Neural progenitor cell (in vitro differentiated cells): Measurements from ENCODE around the gene CHRNA7. TPM values are rescaled to one million over a fixed set of nuclear protein-coding genes. Genes with fewer than 3 reads are reported as not detected.

Experiments used
- DNase-seq: peaks from one replicate; pipeline ENCODE4 v3.0.0-alpha.2; 2016; ENCODE audit warnings: low spot score
- H2AFZ ChIP-seq: fragments of 200-600 bp; sonication (generic); replicated peaks from 2 replicates; pipeline ENCODE4 v1.6.1; 2016; ENCODE audit warnings: antibody characterized with exemption
- H3F3A ChIP-seq: fragments of 200-600 bp; sonication (generic); 2 replicates; pipeline ENCODE4 v1.6.1; 2016; ENCODE audit warnings: antibody characterized with exemption, low read depth
- H3K27ac ChIP-seq: fragments of 200-600 bp; sonication (generic); 2 replicates; pipeline ENCODE4 v1.5.1; 2016; ENCODE audit warnings: mild to moderate bottlenecking
- H3K27me3 ChIP-seq: fragments of 200-600 bp; sonication (generic); 2 replicates; pipeline ENCODE4 v1.6.1; 2016; ENCODE audit warnings: mild to moderate bottlenecking, moderate library complexity
- H3K36me3 ChIP-seq: fragments of 200-600 bp; sonication (generic); 2 replicates; pipeline ENCODE4 v1.5.1; 2016
- H3K4me1 ChIP-seq: fragments of 200-600 bp; sonication (generic); 2 replicates; pipeline ENCODE4 v1.6.1; 2016; ENCODE audit warnings: mixed run types
- H3K4me2 ChIP-seq: fragments of 200-600 bp; sonication (generic); 2 replicates; pipeline ENCODE4 v1.6.1; 2016
- H3K4me3 ChIP-seq: fragments of 200-600 bp; sonication (generic); 2 replicates; pipeline ENCODE4 v1.5.1; 2016
- H3K79me2 ChIP-seq: fragments of 200-600 bp; sonication (generic); 2 replicates; pipeline ENCODE4 v1.6.1; 2016; ENCODE audit warnings: low read depth
- H3K9ac ChIP-seq: fragments of 200-600 bp; sonication (generic); 2 replicates; pipeline ENCODE4 v1.6.1; 2016
- H3K9me3 ChIP-seq: fragments of 200-600 bp; sonication (generic); 2 replicates; pipeline ENCODE4 v1.5.1; 2016; ENCODE audit warnings: low read depth
- H4K20me1 ChIP-seq: fragments of 200-600 bp; sonication (generic); 2 replicates; pipeline ENCODE4 v1.6.1; 2016; ENCODE audit warnings: low read depth
- H3K27ac Mint-ChIP-seq: 3 replicates; pipeline ENCODE4 v1.8.0; 2021; ENCODE audit warnings: mixed read lengths
- H3K27me3 Mint-ChIP-seq: 2 replicates; pipeline ENCODE4 v1.8.0; 2022; ENCODE audit warnings: low read depth, mild to moderate bottlenecking, inconsistent platforms, moderate library complexity, mixed read lengths; ENCODE audit not compliant: insufficient read depth
- H3K36me3 Mint-ChIP-seq: 3 replicates; pipeline ENCODE4 v1.8.0; 2021; ENCODE audit warnings: mixed read lengths
- H3K4me1 Mint-ChIP-seq: 3 replicates; pipeline ENCODE4 v1.8.0; 2021; ENCODE audit warnings: mixed read lengths
- H3K4me3 Mint-ChIP-seq: 3 replicates; pipeline ENCODE4 v1.8.0; 2021; ENCODE audit warnings: mild to moderate bottlenecking, moderate library complexity, mixed read lengths
- H3K9me3 Mint-ChIP-seq: 3 replicates; pipeline ENCODE4 v1.8.0; 2020; ENCODE audit warnings: mixed read lengths
- EZH2 ChIP-seq: fragments of 200-600 bp; sonication (generic); IDR thresholded peaks from 2 replicates; pipeline ENCODE4 v1.6.1; 2017; ENCODE audit warnings: antibody characterized with exemption, mild to moderate bottlenecking, moderate library complexity
- EZH2phosphoT487 ChIP-seq: fragments of 200-600 bp; sonication (generic); IDR thresholded peaks from 2 replicates; pipeline ENCODE4 v1.6.1; 2017; ENCODE audit warnings: antibody characterized with exemption
- total RNA-seq: library from RNA; depleted of rRNA; stranded (reverse); fragments of >200 nt; gene quantifications from 2 replicates; pipeline ENCODE4 v1.2.3, GENCODE V29; 2015; ENCODE audit warnings: low replicate concordance
- TF ChIP-seq, protein P1 (sequence below): fragments of 200-600 bp; sonication (generic); IDR thresholded peaks from 2 replicates; pipeline ENCODE4 v1.5.1; 2017; ENCODE audit warnings: antibody characterized with exemption, mild to moderate bottlenecking

Gene CHRNA7
- 8.7 and 14.0 TPM in 2 replicates for total RNA-seq

DNA sequence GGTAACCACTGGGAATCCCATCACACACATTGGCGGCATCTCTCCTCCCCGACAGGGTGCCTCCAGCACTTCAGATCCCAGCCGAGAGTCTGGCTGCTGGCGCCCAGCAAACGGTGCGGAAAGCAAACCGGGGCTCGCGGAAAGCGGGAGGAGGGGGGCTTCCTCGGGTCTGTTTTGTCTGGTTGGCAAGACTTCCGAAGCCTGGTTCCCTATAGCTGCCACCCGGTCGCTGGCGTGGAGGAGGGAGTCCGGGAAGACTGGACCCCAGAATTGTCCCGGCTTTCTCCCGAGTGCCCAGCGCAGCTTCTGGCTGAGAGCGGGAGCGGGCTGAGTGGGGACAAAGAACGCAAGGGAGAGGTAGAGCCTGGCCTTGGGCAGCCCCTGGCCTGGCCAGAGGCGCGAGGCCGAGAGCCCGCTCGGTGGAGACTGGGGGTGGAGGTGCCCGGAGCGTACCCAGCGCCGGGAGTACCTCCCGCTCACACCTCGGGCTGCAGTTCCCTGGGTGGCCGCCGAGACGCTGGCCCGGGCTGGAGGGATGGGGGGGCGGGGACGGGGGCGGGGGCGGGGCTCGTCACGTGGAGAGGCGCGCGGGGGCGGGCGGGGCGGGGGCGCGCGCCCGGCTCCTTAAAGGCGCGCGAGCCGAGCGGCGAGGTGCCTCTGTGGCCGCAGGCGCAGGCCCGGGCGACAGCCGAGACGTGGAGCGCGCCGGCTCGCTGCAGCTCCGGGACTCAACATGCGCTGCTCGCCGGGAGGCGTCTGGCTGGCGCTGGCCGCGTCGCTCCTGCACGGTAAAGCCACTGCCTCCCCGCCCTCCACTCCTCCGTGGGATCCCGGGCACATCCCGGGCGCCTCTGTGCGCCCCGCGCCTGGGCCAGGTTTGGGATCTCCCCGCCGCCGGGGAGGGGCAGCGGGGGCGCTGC is at the start of gene CHRNA7:
TSS of gene CHRNA7 (plus strand) at position 654 of the 920 bp plus-strand sequence. CDS start at position 734, 80 bp downstream.
- peak; percentile 95 for DNase-seq
- H3K4me3 Mint-ChIP-seq, result peak within 1 kb of the TSS; percentile 88
- Histone ChIP-seq H3K36me3 (no peaks in the 10 kb centered on the region), H3K79me2 (no peaks in the 10 kb centered on the region), H3K27ac (no peak within 1 kb of the TSS), H2AFZ (peak within 1 kb of the TSS; percentile 95), H3K4me3 (peak within 1 kb of the TSS; percentile 58), H3F3A (peaks cover 16% of the 10 kb centered on the region), H3K9me3 (no peaks in the 10 kb centered on the region), H3K4me1 (no peaks in the 10 kb centered on the region), H3K9ac (peak within 1 kb of the TSS; percentile 35), H3K4me2 (peak within 1 kb of the TSS; percentile 94), H3K27me3 (peaks cover 15% of the 10 kb centered on the region), H4K20me1 (no peaks in the 10 kb centered on the region)
- H3K27me3 Mint-ChIP-seq, result peaks cover 5% of the 10 kb centered on the region
- H3K36me3 Mint-ChIP-seq, result peaks cover 2% of the 10 kb centered on the region
- peaks cover 13% of the 10 kb centered on the region for H3K4me1 Mint-ChIP-seq
- H3K27ac Mint-ChIP-seq, result no peak within 1 kb of the TSS
- TF ChIP-seq EZH2, result no peak
- TF ChIP-seq, protein P1, sequence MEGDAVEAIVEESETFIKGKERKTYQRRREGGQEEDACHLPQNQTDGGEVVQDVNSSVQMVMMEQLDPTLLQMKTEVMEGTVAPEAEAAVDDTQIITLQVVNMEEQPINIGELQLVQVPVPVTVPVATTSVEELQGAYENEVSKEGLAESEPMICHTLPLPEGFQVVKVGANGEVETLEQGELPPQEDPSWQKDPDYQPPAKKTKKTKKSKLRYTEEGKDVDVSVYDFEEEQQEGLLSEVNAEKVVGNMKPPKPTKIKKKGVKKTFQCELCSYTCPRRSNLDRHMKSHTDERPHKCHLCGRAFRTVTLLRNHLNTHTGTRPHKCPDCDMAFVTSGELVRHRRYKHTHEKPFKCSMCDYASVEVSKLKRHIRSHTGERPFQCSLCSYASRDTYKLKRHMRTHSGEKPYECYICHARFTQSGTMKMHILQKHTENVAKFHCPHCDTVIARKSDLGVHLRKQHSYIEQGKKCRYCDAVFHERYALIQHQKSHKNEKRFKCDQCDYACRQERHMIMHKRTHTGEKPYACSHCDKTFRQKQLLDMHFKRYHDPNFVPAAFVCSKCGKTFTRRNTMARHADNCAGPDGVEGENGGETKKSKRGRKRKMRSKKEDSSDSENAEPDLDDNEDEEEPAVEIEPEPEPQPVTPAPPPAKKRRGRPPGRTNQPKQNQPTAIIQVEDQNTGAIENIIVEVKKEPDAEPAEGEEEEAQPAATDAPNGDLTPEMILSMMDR, result peak; percentile 19
- H3K9me3 Mint-ChIP-seq, result no peaks in the 10 kb centered on the region

DNA sequence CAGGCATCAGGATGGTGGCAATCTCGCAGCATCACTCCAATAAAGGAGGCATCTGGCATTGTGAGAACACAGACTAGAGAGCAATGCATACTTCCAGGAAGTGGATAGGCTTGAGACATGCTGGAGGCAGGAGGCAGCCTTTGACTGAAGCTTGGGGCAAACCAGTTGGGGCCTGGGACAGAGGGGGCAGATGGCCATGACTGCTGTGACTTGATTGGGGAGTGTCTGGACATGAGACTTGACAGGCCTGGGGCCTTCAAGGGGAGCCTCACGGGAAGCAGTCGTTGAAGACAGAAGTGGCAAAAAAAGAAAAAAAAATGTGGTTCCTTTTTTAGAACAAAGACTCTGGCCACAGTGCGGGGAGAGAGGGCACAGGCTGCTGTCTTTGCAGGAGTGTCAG is 44.7 kb upstream of the CHRNA7 start:
- H4K20me1 ChIP-seq, result no peaks in the 10 kb centered on the region
- Mint-ChIP-seq H3K27me3 (no peaks in the 10 kb centered on the region), H3K4me3 (no peak overlapping the region), H3K9me3 (no peaks in the 10 kb centered on the region), H3K27ac (no peak overlapping the region), H3K4me1 (peaks cover 6% of the 10 kb centered on the region), H3K36me3 (no peaks in the 10 kb centered on the region)
- H3K9ac ChIP-seq, result no peak overlapping the region
- no peak overlapping the region for H3K27ac ChIP-seq
- DNase-seq, result no peak
- no peaks in the 10 kb centered on the region for H3K4me1 ChIP-seq
- no peaks in the 10 kb centered on the region for H3K36me3 ChIP-seq
- H3F3A ChIP-seq, result no peaks in the 10 kb centered on the region
- no peak overlapping the region for H3K4me3 ChIP-seq
- H3K27me3 ChIP-seq, result no peaks in the 10 kb centered on the region
- H2AFZ ChIP-seq, result no peak overlapping the region
- no peaks in the 10 kb centered on the region for H3K9me3 ChIP-seq
- H3K4me2 ChIP-seq, result no peak overlapping the region
- TF ChIP-seq, protein P1, result no peak
- TF ChIP-seq EZH2phosphoT487 (no peak), EZH2 (no peak)
- H3K79me2 ChIP-seq, result no peaks in the 10 kb centered on the region

DNA sequence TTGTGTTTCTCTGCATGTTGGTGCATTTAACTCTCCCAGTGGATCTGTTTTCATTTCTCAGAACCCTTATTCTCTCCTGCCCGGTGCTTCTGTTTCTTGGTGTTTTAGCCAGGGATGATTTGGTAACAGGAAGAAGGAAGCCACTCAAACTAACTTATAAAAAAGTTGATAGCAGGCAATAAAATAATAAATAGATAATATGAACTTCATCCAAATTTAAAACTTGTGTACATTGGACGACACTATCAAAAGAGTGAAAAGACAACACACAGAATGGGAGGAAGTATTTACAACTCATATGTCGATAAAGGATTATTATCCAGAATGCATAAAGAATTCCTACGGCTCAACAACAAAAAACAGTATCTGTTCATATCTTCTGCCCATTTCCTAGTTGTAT is 37.3 kb upstream of the CHRNA7 start:
- H3K4me2 ChIP-seq, result no peak overlapping the region
- Mint-ChIP-seq H3K4me3 (no peak overlapping the region), H3K4me1 (no peaks in the 10 kb centered on the region), H3K27ac (no peak overlapping the region), H3K36me3 (no peaks in the 10 kb centered on the region), H3K27me3 (no peaks in the 10 kb centered on the region), H3K9me3 (no peaks in the 10 kb centered on the region)
- H3F3A ChIP-seq, result no peaks in the 10 kb centered on the region
- no peak for TF ChIP-seq EZH2
- no peak overlapping the region for H3K4me3 ChIP-seq
- H3K9me3 ChIP-seq, result no peaks in the 10 kb centered on the region
- no peak overlapping the region for H3K9ac ChIP-seq
- no peak for DNase-seq
- no peaks in the 10 kb centered on the region for H3K27me3 ChIP-seq
- no peak overlapping the region for H2AFZ ChIP-seq
- no peaks in the 10 kb centered on the region for H3K4me1 ChIP-seq
- H4K20me1 ChIP-seq, result no peaks in the 10 kb centered on the region
- no peak overlapping the region for H3K27ac ChIP-seq
- no peaks in the 10 kb centered on the region for H3K79me2 ChIP-seq
- H3K36me3 ChIP-seq, result no peaks in the 10 kb centered on the region

DNA sequence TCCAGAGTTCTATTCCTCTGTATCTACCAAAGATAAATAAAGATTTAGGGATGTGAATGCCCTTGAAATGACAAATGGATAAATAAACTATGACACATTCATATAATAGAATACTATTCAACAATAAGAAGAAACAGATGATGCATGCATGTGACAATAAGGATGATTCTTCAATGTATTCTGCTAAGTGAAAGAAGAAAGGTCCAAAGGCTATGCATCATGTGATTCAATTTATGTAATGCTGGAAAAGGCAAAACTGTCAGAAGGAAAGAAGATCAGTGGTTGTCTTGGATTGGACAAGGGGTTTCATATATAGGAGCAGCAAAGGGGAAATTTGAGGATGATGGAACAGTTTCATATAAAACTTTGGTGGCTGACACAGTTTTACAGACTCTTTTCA is 32.6 kb upstream of the CHRNA7 start:
- H3K36me3 Mint-ChIP-seq, result no peaks in the 10 kb centered on the region
- Histone ChIP-seq H3K27me3 (no peaks in the 10 kb centered on the region), H3K4me2 (no peak overlapping the region), H3K4me1 (no peaks in the 10 kb centered on the region), H3K36me3 (no peaks in the 10 kb centered on the region), H2AFZ (no peak overlapping the region), H3K9ac (no peak overlapping the region), H3K79me2 (no peaks in the 10 kb centered on the region), H3K4me3 (no peak overlapping the region), H3K9me3 (no peaks in the 10 kb centered on the region), H3K27ac (no peak overlapping the region), H4K20me1 (no peaks in the 10 kb centered on the region), H3F3A (no peaks in the 10 kb centered on the region)
- TF ChIP-seq, protein P1, result no peak
- TF ChIP-seq EZH2phosphoT487 (no peak), EZH2 (no peak)
- H3K27me3 Mint-ChIP-seq, result no peaks in the 10 kb centered on the region
- H3K27ac Mint-ChIP-seq, result no peak overlapping the region
- no peak for DNase-seq
- no peak overlapping the region for H3K4me3 Mint-ChIP-seq
- no peaks in the 10 kb centered on the region for H3K9me3 Mint-ChIP-seq
- no peaks in the 10 kb centered on the region for H3K4me1 Mint-ChIP-seq
